ENCODE data around the gene HAVCR1.

The HAVCR1 gene

DNA sequence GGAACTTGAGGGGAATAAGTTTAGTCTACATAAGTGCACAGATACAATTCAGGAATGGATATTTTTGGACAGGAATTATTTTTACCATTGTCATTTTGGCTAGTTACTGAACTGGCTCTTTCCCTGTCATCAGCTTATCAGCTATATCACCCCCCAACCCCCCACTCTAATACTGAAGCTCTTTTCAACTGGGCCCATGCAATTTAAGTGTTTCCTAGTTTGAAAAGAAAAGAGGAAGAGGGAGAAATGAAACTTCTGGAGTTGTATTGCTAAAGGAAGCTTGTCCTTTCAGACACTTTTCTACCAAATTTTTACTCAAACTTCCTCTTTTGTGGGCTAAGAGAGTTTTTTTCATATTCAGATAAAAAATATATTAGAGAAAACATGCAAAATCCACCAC lies 77.4 kb downstream of the HAVCR1 start:
- no peak for DNase-seq
